ENCODE data around the gene CYBRD1.

- no peak for TF ChIP-seq ZNF532 (CRISPR knock-in tag; IDR thresholded peaks at IDR 0.05; ENCODE audit: borderline replicate concordance)
- no peak for TF ChIP-seq CTCF (IDR thresholded peaks at IDR 0.05)
- no peak for TF ChIP-seq HMGXB4 (CRISPR knock-in tag; IDR thresholded peaks at IDR 0.05)
- TF ChIP-seq NFE2L1 (CRISPR knock-in tag; IDR thresholded peaks at IDR 0.05): no peak
- TF ChIP-seq EMX1 (CRISPR knock-in tag; IDR thresholded peaks at IDR 0.05): no peak
- no peak for TF ChIP-seq SMAD4 (CRISPR knock-in tag; IDR thresholded peaks at IDR 0.05)
- TF ChIP-seq, protein P1, sequence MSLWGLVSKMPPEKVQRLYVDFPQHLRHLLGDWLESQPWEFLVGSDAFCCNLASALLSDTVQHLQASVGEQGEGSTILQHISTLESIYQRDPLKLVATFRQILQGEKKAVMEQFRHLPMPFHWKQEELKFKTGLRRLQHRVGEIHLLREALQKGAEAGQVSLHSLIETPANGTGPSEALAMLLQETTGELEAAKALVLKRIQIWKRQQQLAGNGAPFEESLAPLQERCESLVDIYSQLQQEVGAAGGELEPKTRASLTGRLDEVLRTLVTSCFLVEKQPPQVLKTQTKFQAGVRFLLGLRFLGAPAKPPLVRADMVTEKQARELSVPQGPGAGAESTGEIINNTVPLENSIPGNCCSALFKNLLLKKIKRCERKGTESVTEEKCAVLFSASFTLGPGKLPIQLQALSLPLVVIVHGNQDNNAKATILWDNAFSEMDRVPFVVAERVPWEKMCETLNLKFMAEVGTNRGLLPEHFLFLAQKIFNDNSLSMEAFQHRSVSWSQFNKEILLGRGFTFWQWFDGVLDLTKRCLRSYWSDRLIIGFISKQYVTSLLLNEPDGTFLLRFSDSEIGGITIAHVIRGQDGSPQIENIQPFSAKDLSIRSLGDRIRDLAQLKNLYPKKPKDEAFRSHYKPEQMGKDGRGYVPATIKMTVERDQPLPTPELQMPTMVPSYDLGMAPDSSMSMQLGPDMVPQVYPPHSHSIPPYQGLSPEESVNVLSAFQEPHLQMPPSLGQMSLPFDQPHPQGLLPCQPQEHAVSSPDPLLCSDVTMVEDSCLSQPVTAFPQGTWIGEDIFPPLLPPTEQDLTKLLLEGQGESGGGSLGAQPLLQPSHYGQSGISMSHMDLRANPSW (CRISPR knock-in tag; conservative IDR thresholded peaks at IDR 0.05; ENCODE audit: low read depth): no peak
- TF ChIP-seq, protein P2, sequence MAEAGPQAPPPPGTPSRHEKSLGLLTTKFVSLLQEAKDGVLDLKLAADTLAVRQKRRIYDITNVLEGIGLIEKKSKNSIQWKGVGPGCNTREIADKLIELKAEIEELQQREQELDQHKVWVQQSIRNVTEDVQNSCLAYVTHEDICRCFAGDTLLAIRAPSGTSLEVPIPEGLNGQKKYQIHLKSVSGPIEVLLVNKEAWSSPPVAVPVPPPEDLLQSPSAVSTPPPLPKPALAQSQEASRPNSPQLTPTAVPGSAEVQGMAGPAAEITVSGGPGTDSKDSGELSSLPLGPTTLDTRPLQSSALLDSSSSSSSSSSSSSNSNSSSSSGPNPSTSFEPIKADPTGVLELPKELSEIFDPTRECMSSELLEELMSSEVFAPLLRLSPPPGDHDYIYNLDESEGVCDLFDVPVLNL (CRISPR knock-in tag; IDR thresholded peaks at IDR 0.05; ENCODE audit: borderline replicate concordance, low read depth): no peak
- TF ChIP-seq, protein P3, sequence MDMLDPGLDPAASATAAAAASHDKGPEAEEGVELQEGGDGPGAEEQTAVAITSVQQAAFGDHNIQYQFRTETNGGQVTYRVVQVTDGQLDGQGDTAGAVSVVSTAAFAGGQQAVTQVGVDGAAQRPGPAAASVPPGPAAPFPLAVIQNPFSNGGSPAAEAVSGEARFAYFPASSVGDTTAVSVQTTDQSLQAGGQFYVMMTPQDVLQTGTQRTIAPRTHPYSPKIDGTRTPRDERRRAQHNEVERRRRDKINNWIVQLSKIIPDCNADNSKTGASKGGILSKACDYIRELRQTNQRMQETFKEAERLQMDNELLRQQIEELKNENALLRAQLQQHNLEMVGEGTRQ (CRISPR knock-in tag; IDR thresholded peaks at IDR 0.05): no peak
- no peak for TF ChIP-seq ZNF232 (CRISPR knock-in tag; IDR thresholded peaks at IDR 0.05)
- TF ChIP-seq SMAD3 (CRISPR knock-in tag; IDR thresholded peaks at IDR 0.05; ENCODE audit: borderline replicate concordance): no peak
- TF ChIP-seq, protein P4, sequence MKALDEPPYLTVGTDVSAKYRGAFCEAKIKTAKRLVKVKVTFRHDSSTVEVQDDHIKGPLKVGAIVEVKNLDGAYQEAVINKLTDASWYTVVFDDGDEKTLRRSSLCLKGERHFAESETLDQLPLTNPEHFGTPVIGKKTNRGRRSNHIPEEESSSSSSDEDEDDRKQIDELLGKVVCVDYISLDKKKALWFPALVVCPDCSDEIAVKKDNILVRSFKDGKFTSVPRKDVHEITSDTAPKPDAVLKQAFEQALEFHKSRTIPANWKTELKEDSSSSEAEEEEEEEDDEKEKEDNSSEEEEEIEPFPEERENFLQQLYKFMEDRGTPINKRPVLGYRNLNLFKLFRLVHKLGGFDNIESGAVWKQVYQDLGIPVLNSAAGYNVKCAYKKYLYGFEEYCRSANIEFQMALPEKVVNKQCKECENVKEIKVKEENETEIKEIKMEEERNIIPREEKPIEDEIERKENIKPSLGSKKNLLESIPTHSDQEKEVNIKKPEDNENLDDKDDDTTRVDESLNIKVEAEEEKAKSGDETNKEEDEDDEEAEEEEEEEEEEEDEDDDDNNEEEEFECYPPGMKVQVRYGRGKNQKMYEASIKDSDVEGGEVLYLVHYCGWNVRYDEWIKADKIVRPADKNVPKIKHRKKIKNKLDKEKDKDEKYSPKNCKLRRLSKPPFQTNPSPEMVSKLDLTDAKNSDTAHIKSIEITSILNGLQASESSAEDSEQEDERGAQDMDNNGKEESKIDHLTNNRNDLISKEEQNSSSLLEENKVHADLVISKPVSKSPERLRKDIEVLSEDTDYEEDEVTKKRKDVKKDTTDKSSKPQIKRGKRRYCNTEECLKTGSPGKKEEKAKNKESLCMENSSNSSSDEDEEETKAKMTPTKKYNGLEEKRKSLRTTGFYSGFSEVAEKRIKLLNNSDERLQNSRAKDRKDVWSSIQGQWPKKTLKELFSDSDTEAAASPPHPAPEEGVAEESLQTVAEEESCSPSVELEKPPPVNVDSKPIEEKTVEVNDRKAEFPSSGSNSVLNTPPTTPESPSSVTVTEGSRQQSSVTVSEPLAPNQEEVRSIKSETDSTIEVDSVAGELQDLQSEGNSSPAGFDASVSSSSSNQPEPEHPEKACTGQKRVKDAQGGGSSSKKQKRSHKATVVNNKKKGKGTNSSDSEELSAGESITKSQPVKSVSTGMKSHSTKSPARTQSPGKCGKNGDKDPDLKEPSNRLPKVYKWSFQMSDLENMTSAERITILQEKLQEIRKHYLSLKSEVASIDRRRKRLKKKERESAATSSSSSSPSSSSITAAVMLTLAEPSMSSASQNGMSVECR (CRISPR knock-in tag; IDR thresholded peaks at IDR 0.05; ENCODE audit: borderline replicate concordance): no peak
These were observed 77.9 kb downstream of the CYBRD1 start for GRCh38 chr2:171600126-171600525.

Data from WTC11 (cell line).